Measurements from ENCODE around the gene CCL22. TPM values are rescaled to one million over a fixed set of nuclear protein-coding genes. Genes with fewer than 3 reads are reported as not detected.
"Not testable (repeated sequence)": the region's sequence is repeated elsewhere in the genome, so short reads cannot be mapped to it uniquely, and the experiment has no call there.

The CCL22 gene
- under 1 TPM in 2 of 3 donors, not detected in 1; 0.02 to 0.03 TPM for polyA plus RNA-seq

- H3K27ac ChIP-seq (ENCODE audit: low read depth, low read length) = no peak within 1 kb of the TSS
- 84 to 86% (median 86%) methylated on average over 9 of the region's 9 CpGs for WGBS, 3 donors
Measured at GRCh38 chr16:57358527-57359095, at the start of gene CCL22. Gene CCL22, plus strand, starts transcription at chr16:57358783. Its CDS starts 34 bp downstream, at chr16:57358817.

DNA sequence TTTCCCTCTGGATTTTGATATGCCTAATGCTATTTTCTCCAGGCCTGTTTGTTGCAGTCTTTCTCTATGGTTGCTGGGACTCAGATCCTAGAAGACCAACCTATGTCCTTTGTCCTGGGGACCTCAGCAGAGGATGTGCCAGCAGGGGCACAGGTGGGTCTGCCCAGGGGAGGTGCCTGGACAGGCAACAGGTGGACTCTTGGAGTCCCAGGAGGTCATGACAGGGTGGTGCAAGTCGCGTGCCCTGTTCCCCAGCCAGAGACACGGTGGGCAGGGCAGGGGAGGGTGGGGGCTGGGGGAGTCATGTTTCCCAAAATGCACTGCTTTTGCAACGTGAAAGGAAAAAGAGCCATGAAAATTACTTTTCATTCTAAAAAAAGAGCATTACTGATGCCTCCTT, 47.8 kb upstream of the CCL22 start:
- WGBS, 3 donors = 35 to 38% (median 36%) methylated on average over 4 of the region's 4 CpGs
- no peak overlapping the region for H3K27ac ChIP-seq (ENCODE audit: low read depth, low read length)

DNA sequence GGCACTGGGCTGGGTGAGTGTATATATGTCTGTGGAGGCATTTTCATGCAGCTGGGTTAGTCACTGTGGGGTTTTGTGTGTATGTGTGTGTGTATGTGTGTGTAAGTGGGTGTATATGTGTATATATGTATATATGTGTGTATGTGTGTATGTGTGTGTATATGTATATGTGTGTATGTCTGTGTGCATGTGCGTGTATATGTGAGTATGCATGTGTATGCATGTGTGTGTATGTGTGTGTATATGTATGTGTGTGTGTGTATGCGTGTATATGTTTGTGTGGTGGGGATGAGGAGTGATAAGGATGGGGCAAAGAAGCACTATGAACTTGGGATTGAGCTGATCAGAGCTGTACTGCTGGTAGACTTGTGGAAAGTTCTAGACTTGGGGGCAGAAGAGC, 45.1 kb upstream of the CCL22 start:
- 69 to 95% (median 94%) methylated on average over 2 of the region's 2 CpGs for WGBS, 3 donors
- H3K27ac ChIP-seq (ENCODE audit: low read depth, low read length) = no peak overlapping the region

DNA sequence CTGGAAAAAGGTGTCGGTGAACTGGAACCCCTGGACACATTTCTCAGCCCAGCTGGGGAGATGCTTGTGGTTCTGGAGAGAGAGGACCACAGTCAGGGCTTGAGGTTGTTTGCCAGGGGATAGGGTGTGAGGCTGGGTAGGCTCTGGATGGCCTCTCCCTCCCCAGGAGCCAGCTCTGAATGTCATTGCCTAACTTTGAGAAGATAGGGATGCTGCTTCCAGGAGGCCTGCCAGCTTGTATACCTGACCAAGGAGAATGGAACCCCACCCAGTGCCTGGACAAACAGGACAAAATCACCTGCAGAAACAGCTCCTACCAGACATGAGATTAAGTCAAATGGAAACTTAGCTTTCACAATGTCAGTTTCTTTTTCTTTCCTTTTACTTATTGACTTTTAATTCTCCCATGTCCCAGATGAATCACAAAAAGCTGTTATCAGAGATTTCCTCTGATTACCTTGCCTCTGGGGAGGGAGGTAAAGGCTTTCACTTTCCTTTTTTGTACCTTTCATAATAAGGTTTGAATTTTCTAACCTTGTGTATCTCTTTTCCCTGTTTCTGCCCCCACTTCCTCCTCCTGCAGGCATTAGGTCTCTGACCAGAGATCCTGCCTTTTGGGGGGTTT, 44.3 kb upstream of the CCL22 start:
- H3K27ac ChIP-seq (ENCODE audit: low read depth, low read length) = no peak overlapping the region
- WGBS, 3 donors = 77 to 83% (median 81%) methylated on average over 1 of the region's 1 CpG

GRCh38 chr16:57315416-57315815, 43.2 kb upstream of the CCL22 start:
- 41 to 83% (median 43%) methylated on average over 7 of the region's 7 CpGs for WGBS, 3 donors
- no peak overlapping the region for H3K27ac ChIP-seq (ENCODE audit: low read depth, low read length)

DNA sequence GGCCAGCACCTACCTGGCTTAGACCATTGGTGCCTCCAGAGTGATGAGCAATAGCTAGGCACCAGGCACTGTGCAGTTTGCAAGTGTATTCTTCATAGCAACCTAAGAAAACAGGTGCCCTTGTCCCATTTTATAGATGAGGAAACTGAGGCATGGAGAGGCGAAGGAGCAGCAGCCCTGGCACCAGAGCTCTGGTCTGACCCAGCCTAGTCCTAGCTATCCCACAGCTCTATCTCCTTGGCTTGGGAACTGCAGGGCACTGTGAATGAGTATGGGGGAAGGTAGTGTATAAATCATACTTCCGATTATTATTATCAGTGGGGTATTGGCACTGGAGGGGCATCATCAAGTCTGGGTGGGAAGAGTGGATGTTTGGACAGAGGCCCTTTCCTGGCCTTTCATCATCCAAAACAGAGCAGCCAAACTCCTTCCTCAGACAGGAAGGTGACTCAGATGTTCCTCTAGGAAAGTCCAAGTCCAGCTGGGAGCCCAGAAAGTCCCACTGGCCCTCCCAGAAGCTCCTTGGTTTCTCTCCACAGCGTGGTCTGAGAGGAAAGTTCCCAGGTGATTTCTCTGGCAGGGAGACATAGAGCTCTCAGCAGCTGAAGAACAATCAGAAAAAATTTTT, 42.1 kb upstream of the CCL22 start:
- WGBS, 3 donors = 64 to 84% (median 67%) methylated on average over 3 of the region's 3 CpGs
- H3K27ac ChIP-seq (ENCODE audit: low read depth, low read length) = no peak overlapping the region

- 68 to 82% (median 77%) methylated on average over 13 of the region's 13 CpGs for WGBS, 3 donors
- no peak overlapping the region for H3K27ac ChIP-seq (ENCODE audit: low read depth, low read length)
Measured at GRCh38 chr16:57318240-57318970, 40.2 kb upstream of the CCL22 start.

- no peak overlapping the region for H3K27ac ChIP-seq (ENCODE audit: low read depth, low read length)
- 69 to 77% (median 73%) methylated on average over 2 of the region's 2 CpGs for whole genome bisulfite sequencing, 3 donors
Measured at GRCh38 chr16:57319646-57320045, 38.9 kb upstream of the CCL22 start.

DNA sequence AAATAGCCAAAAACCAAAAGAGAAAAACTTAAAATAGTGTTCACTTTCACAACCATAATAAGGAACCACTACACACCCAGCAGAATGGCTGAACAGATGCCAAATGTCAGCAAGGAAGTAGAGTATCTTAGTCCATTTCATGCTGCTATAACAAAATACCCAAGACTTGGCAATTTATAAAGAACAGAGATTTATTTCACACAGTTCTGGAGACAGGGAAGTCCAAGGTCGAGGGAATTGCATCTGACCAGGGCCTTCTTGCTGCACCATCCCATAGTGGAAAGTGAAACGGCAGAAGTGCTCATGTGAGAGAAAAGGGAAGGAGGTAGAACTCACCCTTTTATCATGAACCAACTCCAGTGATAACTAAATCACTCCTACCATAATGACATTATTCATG, 33.8 kb upstream of the CCL22 start:
- 55 to 68% (median 57%) methylated on average over 2 of the region's 2 CpGs for whole genome bisulfite sequencing, 3 donors
- no peak overlapping the region for H3K27ac ChIP-seq (ENCODE audit: low read depth, low read length)

DNA sequence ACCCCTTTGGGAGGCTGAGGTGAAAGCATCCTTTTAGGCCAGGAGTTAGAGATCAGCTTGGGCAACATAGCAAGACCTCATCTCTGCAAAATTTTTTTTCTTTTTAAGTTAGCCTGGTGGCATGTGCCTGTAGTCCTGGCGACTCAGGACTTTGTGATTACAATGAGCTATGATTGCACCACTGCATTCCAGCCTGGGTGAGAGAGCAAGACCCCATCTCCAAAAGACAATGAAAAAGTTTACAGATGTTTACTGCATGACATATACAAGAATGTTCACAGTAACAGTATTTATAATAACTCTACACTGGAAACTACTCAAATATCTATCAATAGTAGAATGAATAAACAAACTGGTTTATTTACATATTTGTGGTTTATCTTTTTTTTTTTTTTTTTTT, 33.1 kb upstream of the CCL22 start:
- 69 to 88% (median 86%) methylated on average over 1 of the region's 1 CpG for WGBS, 3 donors
- no peak overlapping the region for H3K27ac ChIP-seq (ENCODE audit: low read depth, low read length)

- no peak overlapping the region for H3K27ac ChIP-seq (ENCODE audit: low read depth, low read length)
- 74 to 77% (median 75%) methylated on average over 8 of the region's 8 CpGs for WGBS, 3 donors
Measured at GRCh38 chr16:57329718-57330327, 28.8 kb upstream of the CCL22 start.

GRCh38 chr16:57331355-57331754, 27.2 kb upstream of the CCL22 start:
- H3K27ac ChIP-seq (ENCODE audit: low read depth, low read length) = no peak overlapping the region
- WGBS, 3 donors = 80 to 91% (median 81%) methylated on average over 3 of the region's 3 CpGs

GRCh38 chr16:57333402-57333801, 25.2 kb upstream of the CCL22 start:
- no peak overlapping the region for H3K27ac ChIP-seq (ENCODE audit: low read depth, low read length)
- WGBS, 3 donors = 90 to 94% (median 91%) methylated on average over 1 of the region's 1 CpG

DNA sequence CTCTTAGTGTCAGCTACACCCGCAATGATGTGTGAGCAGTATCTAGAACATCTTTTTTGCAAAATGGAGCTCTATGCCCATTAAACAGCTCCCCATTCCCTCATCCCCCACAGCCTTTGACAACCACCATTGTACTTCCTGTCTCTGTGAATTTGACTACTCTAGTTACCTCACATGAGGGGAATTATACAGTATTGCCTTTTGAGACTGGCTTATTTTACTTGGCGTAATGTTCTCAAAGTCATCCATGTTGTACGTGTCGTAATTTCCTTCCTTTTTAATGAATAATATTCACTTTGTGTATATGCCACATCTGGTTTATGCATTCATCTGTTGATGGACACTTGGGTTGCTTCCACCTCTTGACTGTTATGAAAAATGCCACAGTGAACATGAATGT, 23.2 kb upstream of the CCL22 start:
- no peak overlapping the region for H3K27ac ChIP-seq (ENCODE audit: low read depth, low read length)
- WGBS, 3 donors = 64 to 87% (median 68%) methylated on average over 4 of the region's 4 CpGs

DNA sequence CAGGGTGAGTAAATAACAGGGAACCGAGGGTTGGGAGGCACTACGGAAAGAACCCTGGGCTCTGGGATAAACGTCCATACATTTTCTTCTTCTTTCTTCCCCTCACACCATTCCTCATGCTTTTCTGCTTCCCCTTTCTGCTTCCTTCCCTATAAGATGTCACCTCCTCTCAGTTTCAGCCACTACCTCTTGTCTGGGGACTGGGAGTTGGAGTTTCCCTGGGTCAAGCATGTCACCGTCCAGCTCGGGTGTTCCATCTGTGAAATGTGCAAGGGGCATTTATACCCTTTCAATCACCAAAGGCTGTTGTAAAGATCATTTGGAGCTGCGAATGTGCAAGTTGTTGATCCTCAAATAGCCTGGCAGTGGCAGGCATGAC, 17.5 kb upstream of the CCL22 start:
- H3K27ac ChIP-seq (ENCODE audit: low read depth, low read length) = no peak overlapping the region
- WGBS, 3 donors = 54 to 81% (median 61%) methylated on average over 6 of the region's 6 CpGs

GRCh38 chr16:57341441-57342303, 16.9 kb upstream of the CCL22 start:
- WGBS, 3 donors = 45 to 71% (median 50%) methylated on average over 8 of the region's 8 CpGs
- H3K27ac ChIP-seq (ENCODE audit: low read depth, low read length) = no peak overlapping the region

- WGBS, 3 donors = 94 to 95% (median 94%) methylated on average over 8 to 9 of the region's 9 CpGs
- H3K27ac ChIP-seq (ENCODE audit: low read depth, low read length) = not testable (repeated sequence)
Measured at GRCh38 chr16:57342606-57343005, 16.0 kb upstream of the CCL22 start.

- WGBS, 3 donors = 79 to 91% (median 79%) methylated on average over 7 of the region's 7 CpGs
- H3K27ac ChIP-seq (ENCODE audit: low read depth, low read length) = no peak overlapping the region
Measured at GRCh38 chr16:57343221-57343620, 15.4 kb upstream of the CCL22 start.
